K562 (cell line): ENCODE results near the gene LCA5L. TPM values are rescaled to one million over a fixed set of nuclear protein-coding genes. Genes with fewer than 3 reads are reported as not detected.

Experiments used
- ADNP ChIP-seq: fragments of 200-800 bp; sonication (Bioruptor generic); IDR thresholded peaks from 2 replicates; pipeline ENCODE4 v1.6.1; 2016; ENCODE audit warnings: missing genetic modification characterization, missing compliant biosample characterization
- DMBX1 ChIP-seq: fragments of 250-450 bp; sonication (Bioruptor Pico); IDR thresholded peaks from 2 replicates; pipeline ENCODE4 v1.8.0; 2022; ENCODE audit warnings: inconsistent platforms, mild to moderate bottlenecking, moderate library complexity, borderline replicate concordance
- HEY1 ChIP-seq: fragments of 250-450 bp; sonication (Bioruptor Pico); IDR thresholded peaks from 2 replicates; pipeline ENCODE4 v1.5.0; 2020; ENCODE audit warnings: mild to moderate bottlenecking, moderate library complexity, borderline replicate concordance
- IFI16 ChIP-seq: fragments of 250-450 bp; sonication (Bioruptor Pico); IDR thresholded peaks from 2 replicates; pipeline ENCODE4 v2.1.2; 2022; ENCODE audit warnings: mild to moderate bottlenecking, inconsistent platforms
- ILF3 ChIP-seq: fragments of 450-650 bp; IDR thresholded peaks from 2 replicates; pipeline ENCODE4 v1.6.1; 2018; ENCODE audit warnings: antibody characterized with exemption, mild to moderate bottlenecking, moderate library complexity, borderline replicate concordance
- KDM4B ChIP-seq, 2 experiments: fragments of 450-650 bp in 1 of 2; sonication (generic) in 1 of 2; IDR thresholded peaks; 2 replicates each; pipeline ENCODE4 v1.6.1; 2016 to 2017; ENCODE audit warnings: borderline replicate concordance in 2 of 2, antibody characterized with exemption in 1 of 2, low read depth in 1 of 2, mild to moderate bottlenecking in 1 of 2
- MEF2A ChIP-seq: IDR thresholded peaks from 2 replicates; pipeline ENCODE4 v1.6.1; 2011; ENCODE audit warnings: low read depth, mild to moderate bottlenecking, low read length, moderate library complexity; ENCODE audit not compliant: control insufficient read depth
- MNT ChIP-seq, 2 experiments: fragments of 450-650 bp; conservative IDR thresholded peaks; 2 replicates each; pipeline ENCODE4 v1.6.1; 2017; ENCODE audit warnings: mild to moderate bottlenecking in 2 of 2, moderate library complexity in 2 of 2
- POLR3A ChIP-seq: IDR thresholded peaks from 2 replicates; pipeline ENCODE4 v1.6.1; 2011; ENCODE audit warnings: borderline replicate concordance, mild to moderate bottlenecking, moderate library complexity; ENCODE audit not compliant: insufficient read length, insufficient read depth; ENCODE audit errors: extremely low read depth
- THRA ChIP-seq: fragments of 450-650 bp; IDR thresholded peaks from 2 replicates; pipeline ENCODE4 v1.6.1; 2017; ENCODE audit warnings: mild to moderate bottlenecking, moderate library complexity
- VEZF1 ChIP-seq: fragments of 200-800 bp; sonication (Bioruptor generic); IDR thresholded peaks from 2 replicates; pipeline ENCODE4 v1.6.1; 2017; ENCODE audit warnings: missing genetic modification characterization, missing compliant biosample characterization
- XRCC3 ChIP-seq: fragments of 450-650 bp; IDR thresholded peaks from 2 replicates; pipeline ENCODE4 v1.6.1; 2017; ENCODE audit warnings: mild to moderate bottlenecking, moderate library complexity
- ZNF175 ChIP-seq: fragments of 200-800 bp; sonication (Bioruptor generic); IDR thresholded peaks from 2 replicates; pipeline ENCODE4 v1.6.1; 2016; ENCODE audit warnings: low read depth, mild to moderate bottlenecking, missing genetic modification characterization, missing compliant biosample characterization
- ZNF212 ChIP-seq: fragments of 450-650 bp; formaldehyde crosslinking; IDR thresholded peaks from 2 replicates; pipeline ENCODE4 v1.4.0; 2020; ENCODE audit warnings: mild to moderate bottlenecking
- ZNF224 ChIP-seq: sonication (generic); formaldehyde crosslinking; IDR thresholded peaks from 2 replicates; pipeline ENCODE4 v1.8.0; 2022; ENCODE audit warnings: mild to moderate bottlenecking, missing genetic modification reagents
- ZNF431 ChIP-seq: sonication (generic); formaldehyde crosslinking; IDR thresholded peaks from 2 replicates; pipeline ENCODE4 v1.8.0; 2022; ENCODE audit warnings: mild to moderate bottlenecking, missing genetic modification reagents
- ZSCAN29 ChIP-seq: fragments of 450-650 bp; IDR thresholded peaks from 2 replicates; pipeline ENCODE4 v1.6.1; 2017
- polyA plus RNA-seq, 8 experiments: library from polyadenylated mRNA; depleted of rRNA in 4 of 8; stranded (reverse) in 5 of 8; unstranded in 3 of 8; fragments of >200 nt; fragmentation: Nextera tagmentation in 2 of 8; fragmentation: Illumina TruSeq in 1 of 8; extraction: Ambion mirVana in 2 of 8; extraction: Trizol in 1 of 8; gene quantifications; 2 replicates each; pipeline versions ENCODE4 v1.2.1 to v1.2.3, GENCODE V29; 2011 to 2014; ENCODE audit warnings: inconsistent platforms in 1 of 8, missing spikeins in 1 of 8
- total RNA-seq, 7 experiments: library from RNA; depleted of rRNA in 6 of 7; stranded (reverse); fragments of >200 nt in 6 of 7; fragmentation: Illumina TruSeq in 2 of 7; extraction: Trizol in 2 of 7; gene quantifications; 2 replicates each; pipeline versions ENCODE4 v1.2.1 to v1.2.3, GENCODE V29; 2011 to 2021; ENCODE audit warnings: low replicate concordance in 1 of 7
- TF ChIP-seq, protein P1 (sequence below): fragments of 450-650 bp; formaldehyde crosslinking; IDR thresholded peaks from 2 replicates; pipeline ENCODE4 v1.4.0; 2022; ENCODE audit warnings: missing genetic modification characterization
- TF ChIP-seq, protein P2 (sequence below), 3 experiments: IDR thresholded peaks in 2 of 3; conservative IDR thresholded peaks in 1 of 3; 2 replicates each; pipeline ENCODE4 v1.5.1; 2011 to 2012; ENCODE audit warnings: low read length in 3 of 3, mild to moderate bottlenecking in 3 of 3, control low read depth in 2 of 3, improper control_type of control experiment in 1 of 3, inconsistent platforms in 1 of 3, low read depth in 1 of 3, mixed read lengths in 1 of 3, moderate library complexity in 1 of 3; ENCODE audit not compliant: insufficient read depth in 2 of 3

LCA5L gene
- total and polyA plus RNA-seq, 9 of the 15 experiments (the other 6 are each of a cell fraction or from before 2014, with no cell fraction given): 1.8 to 4.9 (median 3.8) TPM

GRCh38 chr21:39359382-39359781, 86.2 kb downstream of the LCA5L start (continued):
- TF ChIP-seq ZNF431 (CRISPR knock-in tag) (no peak), IFI16 (peak; percentile 69; the same call in 1 of the 2 replicates), ZSCAN29 (no peak), THRA (no peak), DMBX1 (CRISPR knock-in tag) (peak; percentile 96), MNT (conservative IDR thresholded peaks at IDR 0.05) (no peak), ILF3 (no peak), ZNF175 (CRISPR knock-in tag) (peak; percentile 93), ZNF224 (no peak), POLR3A (no peak), ADNP (tag) (no peak), KDM4B (IDR thresholded peaks at IDR 0.05; ENCODE audit: borderline replicate concordance in 2 of 2, low read depth in 1 of 2) (no peak), VEZF1 (CRISPR knock-in tag) (peak; percentile 26; the same call in 1 of the 2 replicates), XRCC3 (no peak), HEY1 (CRISPR knock-in tag) (peak; percentile 81; the same call in 1 of the 2 replicates), ZNF212 (CRISPR knock-in tag) (no peak), MEF2A (no peak)
- TF ChIP-seq, protein P1, sequence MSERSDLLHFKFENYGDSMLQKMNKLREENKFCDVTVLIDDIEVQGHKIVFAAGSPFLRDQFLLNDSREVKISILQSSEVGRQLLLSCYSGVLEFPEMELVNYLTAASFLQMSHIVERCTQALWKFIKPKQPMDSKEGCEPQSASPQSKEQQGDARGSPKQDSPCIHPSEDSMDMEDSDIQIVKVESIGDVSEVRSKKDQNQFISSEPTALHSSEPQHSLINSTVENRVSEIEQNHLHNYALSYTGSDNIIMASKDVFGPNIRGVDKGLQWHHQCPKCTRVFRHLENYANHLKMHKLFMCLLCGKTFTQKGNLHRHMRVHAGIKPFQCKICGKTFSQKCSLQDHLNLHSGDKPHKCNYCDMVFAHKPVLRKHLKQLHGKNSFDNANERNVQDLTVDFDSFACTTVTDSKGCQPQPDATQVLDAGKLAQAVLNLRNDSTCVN (CRISPR knock-in tag): 0 out of 2 replicates have a peak, but pooled peaks have one; percentile 35
- TF ChIP-seq, protein P2, sequence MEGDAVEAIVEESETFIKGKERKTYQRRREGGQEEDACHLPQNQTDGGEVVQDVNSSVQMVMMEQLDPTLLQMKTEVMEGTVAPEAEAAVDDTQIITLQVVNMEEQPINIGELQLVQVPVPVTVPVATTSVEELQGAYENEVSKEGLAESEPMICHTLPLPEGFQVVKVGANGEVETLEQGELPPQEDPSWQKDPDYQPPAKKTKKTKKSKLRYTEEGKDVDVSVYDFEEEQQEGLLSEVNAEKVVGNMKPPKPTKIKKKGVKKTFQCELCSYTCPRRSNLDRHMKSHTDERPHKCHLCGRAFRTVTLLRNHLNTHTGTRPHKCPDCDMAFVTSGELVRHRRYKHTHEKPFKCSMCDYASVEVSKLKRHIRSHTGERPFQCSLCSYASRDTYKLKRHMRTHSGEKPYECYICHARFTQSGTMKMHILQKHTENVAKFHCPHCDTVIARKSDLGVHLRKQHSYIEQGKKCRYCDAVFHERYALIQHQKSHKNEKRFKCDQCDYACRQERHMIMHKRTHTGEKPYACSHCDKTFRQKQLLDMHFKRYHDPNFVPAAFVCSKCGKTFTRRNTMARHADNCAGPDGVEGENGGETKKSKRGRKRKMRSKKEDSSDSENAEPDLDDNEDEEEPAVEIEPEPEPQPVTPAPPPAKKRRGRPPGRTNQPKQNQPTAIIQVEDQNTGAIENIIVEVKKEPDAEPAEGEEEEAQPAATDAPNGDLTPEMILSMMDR (IDR thresholded peaks at IDR 0.05 in 2 of 3, conservative IDR thresholded peaks at IDR 0.05 in 1 of 3; ENCODE audit: insufficient read depth in 2 of 3, low read depth in 1 of 3, low read length in 3 of 3): no peak
